GM18498 (cell line): ENCODE measurements around the gene NRIP1.

Experiments
- ATAC-seq: cut with Tn5 transposase; IDR thresholded peaks from one replicate; pipeline ENCODE4 v1.9.1; 2021; ENCODE audit warnings: mild to moderate bottlenecking, moderate library complexity; ENCODE audit not compliant: unreplicated experiment

NRIP1 gene

DNA sequence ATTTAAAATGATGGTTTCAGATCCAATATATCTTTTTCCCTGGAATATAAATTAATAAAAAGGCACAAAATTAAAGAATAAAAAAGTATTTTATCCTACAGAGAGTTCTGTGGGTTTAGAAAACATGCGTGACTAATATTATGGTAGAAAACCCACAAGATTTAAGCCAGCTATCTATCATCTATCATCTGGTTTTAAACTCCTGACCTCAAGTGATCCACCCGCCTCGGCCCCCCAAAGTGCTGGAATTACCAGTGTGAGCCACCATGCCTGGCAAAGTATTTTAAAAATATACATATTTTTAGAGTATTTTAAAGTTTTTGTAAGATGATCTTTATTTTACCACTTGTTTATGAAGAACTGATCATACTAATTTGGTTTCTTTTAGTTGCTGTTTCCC, 79.5 kb downstream of the NRIP1 start:
- ATAC-seq: no peak

DNA sequence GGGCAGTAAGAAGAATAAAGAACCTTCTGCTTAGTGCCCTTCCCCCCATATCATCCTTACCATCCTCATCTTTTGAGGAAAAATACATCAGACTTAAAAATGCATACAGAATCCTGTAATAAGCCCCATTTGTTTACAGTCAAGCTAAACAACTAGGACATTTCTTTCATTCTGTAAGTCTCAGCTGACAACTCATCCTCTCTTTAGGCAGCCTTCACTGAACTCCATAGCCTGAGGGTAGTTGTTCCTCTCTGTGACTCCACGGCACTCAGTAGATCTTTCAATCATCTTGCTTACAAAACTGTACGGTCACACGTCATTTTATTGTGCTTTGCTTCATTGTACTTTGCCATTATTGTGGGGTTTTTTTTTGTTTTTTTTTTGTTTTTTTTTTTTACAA, 82.5 kb downstream of the NRIP1 start:
- ATAC-seq: no peak

GRCh38 chr21:14981246-14981645, 83.6 kb downstream of the NRIP1 start:
- no peak for ATAC-seq

GRCh38 chr21:14979264-14979663, 85.5 kb downstream of the NRIP1 start:
- no peak for ATAC-seq

DNA sequence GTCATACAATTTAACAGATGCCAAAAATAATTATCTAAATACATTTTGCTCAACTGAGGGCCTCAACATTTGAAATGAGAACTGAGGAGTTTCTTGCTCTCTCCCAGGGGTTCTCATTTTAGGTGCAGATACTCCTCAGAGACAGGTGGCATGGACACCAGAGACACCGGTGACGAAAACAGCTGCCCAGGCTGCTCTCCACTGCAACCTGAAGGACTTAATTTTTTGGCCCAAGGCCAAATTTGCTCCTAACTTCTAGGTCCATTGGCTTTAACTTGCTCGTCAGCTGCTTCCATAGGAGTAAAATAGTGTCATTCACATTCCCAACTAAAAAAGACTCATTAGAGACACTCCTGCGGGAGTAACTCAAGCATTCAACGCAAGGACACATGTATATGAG, 87.0 kb downstream of the NRIP1 start:
- ATAC-seq: no peak

DNA sequence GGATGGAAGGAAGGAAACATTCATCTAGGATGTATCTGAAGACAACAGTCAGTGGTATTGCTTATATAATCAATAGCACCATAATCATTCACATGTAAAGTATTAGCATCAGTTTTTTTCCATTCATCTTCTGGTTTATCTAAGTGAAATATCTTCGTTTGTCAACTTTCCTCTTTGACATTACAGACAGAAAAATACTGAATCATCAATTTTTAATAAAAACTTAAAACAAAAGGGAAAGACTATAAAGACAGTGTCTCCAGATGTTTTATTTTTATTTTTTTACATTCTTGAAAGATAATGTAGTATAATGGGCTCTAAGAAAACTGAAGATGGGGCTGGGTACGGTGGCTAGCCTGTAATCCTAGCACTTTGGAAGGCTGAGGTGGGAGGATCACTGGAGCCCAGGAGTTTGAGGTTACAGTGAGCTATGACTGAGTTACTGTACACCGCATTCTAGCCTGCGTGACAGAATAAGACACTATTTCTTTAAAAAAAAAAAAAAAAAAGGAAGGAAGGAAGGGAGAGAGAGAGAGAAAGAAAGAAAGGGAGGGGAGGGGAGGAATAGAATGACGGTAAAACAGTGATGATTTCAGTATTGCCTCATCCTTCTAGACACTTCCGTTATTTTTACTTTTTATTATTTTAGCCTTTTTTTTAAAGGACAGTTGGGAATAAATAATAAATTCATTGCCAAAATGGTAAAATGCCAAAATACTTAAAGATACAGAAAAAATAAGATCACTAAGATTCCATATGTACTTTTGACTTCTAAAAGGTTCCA, 89.5 kb downstream of the NRIP1 start:
- ATAC-seq: no peak

- ATAC-seq: no peak
Observed at GRCh38 chr21:14972678-14973077, 92.1 kb downstream of the NRIP1 start.

- ATAC-seq: no peak
Observed at GRCh38 chr21:14968821-14969220, 96.0 kb downstream of the NRIP1 start.

DNA sequence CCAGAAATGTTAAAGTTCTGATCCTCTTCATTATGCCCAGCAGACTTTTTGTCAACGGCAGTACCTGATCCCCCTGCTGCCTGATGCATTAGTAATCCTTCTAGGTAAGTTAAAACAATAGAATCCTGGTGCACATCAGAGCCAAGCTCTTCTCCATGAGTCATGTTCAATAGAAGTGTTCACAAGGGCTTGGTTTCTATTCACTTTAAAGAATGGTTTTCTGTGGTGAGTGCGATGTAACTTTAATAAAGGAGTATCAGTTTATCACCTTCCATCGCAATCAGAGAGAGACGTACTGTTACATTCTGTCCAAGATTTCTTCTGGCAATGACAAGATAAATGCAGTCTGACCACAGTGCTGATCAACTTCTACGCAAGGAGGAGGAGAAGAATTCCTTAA, 96.8 kb downstream of the NRIP1 start:
- ATAC-seq: no peak

DNA sequence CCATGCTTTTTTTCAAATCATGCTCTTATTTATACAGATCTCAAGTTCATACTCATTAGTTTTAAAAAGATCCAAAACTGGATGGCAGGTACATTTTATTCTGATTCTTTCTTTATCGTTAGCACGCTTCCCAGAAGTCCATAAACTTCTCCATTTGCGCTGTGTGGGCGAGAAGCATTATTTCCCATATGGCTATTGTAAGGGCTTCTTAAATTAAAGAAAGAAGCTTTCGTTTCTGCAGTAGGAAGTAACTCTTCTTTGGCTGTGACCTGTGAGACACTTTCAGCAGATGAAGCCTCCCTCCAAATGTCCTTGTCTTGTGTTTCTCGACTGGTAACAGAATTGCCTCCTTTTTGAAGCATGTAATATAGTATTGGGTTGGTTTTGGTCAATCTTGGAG, 100.2 kb downstream of the NRIP1 start:
- ATAC-seq: no peak

GRCh38 chr21:14962217-14962616, 102.6 kb downstream of the NRIP1 start:
- no peak for ATAC-seq

DNA sequence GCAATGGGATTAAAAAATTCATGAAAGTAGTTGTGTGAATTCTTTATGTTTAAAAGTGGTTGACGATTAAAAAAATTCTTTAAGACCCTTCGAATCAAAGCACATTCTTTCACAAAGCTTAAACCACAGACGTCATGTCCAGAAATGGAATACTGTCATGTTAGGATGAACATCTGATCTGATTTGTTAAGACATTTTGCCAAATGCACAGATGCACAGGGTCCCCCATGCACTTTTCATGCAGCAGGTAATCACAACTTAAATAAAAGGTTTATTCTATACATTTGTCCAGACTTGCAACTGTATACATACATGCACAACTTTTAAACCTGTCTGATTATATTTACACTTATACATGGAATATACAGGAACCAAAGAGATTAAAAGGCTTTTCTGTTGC, 103.3 kb downstream of the NRIP1 start:
- no peak for ATAC-seq

DNA sequence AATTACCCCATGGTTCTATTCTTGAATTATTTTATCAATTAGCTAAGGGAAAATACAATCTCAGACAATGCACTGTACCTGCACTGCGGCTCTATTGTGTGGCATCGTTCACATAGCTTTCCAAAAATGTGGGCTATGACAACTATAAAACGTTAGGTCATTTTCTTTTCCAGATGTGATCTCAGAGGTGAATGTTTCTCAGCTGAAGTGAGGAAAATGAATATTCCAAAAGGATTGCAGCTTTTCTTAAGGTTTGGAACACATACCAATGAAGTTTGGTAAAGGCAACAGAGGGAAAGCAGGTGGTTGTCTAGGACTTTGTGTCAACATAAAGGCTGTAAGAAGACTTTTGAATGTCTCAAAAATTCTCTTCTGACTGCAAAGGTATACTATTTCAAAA, 105.5 kb downstream of the NRIP1 start:
- no peak for ATAC-seq

GRCh38 chr21:14957836-14958235, 107.0 kb downstream of the NRIP1 start:
- no peak for ATAC-seq

- no peak for ATAC-seq
Observed at GRCh38 chr21:14956807-14957206, 108.0 kb downstream of the NRIP1 start.

GRCh38 chr21:14955936-14956520, 108.8 kb downstream of the NRIP1 start:
- no peak for ATAC-seq

- ATAC-seq: no peak
Observed at GRCh38 chr21:14952916-14953315, 111.9 kb downstream of the NRIP1 start.

- no peak for ATAC-seq
Observed at GRCh38 chr21:14949603-14950002, 115.2 kb downstream of the NRIP1 start.

DNA sequence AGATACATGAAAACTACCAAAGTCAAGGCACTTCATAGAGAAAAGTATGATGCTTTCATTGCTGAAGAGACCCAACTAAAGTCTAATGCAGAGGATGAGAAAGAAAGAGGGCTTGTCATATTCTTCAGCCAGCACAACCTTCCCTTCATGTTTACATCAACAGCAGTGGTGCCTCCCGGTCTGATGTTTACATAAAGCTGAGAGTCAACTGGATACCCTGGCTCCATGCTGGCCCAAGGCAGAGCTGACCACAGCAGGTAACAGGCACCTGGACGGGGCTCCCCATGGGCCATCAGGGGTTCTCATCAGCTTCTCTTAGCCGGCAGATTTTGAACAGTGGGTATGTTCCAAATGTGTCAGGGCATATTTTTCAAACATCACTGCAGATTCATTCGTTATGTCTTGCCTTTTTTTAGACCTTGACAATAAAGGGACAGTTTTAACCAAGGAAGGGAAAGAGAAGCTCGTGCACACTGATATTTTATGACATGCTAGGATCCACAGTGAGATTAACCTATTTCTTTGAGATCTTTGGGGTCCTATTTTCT, 117.1 kb downstream of the NRIP1 start:
- no peak for ATAC-seq

GRCh38 chr21:14945176-14945575, 119.6 kb downstream of the NRIP1 start:
- no peak for ATAC-seq

GRCh38 chr21:14943616-14944015, 121.2 kb downstream of the NRIP1 start:
- ATAC-seq: no peak

DNA sequence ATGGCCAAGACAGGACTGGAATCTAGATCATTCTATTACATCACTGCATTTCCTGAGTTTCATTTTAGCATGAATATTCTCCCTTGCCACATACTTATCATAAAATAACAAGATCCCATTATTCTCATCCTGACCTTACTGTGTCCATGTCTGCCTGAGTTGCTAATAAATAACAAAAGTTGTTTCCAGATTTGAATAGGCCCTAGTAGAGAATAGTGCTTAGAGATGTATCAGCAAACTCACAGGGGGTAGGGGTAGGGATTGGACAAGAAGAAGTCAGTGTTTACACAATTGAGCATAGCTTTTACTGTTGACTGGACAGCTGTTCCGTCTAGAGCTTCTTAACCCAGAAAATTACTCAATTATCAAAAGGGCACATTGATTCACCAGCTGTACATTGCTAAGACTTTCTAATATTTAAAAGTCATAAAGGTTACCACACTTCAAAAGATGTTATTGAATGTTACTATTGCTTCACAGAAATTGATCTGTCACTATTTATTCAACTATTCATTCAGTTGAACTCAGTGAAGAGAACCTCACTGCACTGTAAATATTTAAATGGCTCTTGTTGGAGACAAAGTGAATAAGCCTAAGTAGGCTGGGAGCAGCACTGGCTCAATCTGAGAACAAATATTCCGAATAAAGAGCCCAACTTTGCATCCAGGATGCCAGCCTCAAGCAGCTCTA, 121.9 kb downstream of the NRIP1 start:
- ATAC-seq: no peak
